Neural progenitor cell (in vitro differentiated cells): ENCODE results near the gene TMEM178B. TPM values are rescaled to one million over a fixed set of nuclear protein-coding genes. Genes with fewer than 3 reads are reported as not detected.

Source experiments
- DNase-seq: peaks from one replicate; pipeline ENCODE4 v3.0.0-alpha.2; 2016; ENCODE audit warnings: low spot score
- H2AFZ ChIP-seq: fragments of 200-600 bp; sonication (generic); replicated peaks from 2 replicates; pipeline ENCODE4 v1.6.1; 2016; ENCODE audit warnings: antibody characterized with exemption
- H3F3A ChIP-seq: fragments of 200-600 bp; sonication (generic); 2 replicates; pipeline ENCODE4 v1.6.1; 2016; ENCODE audit warnings: antibody characterized with exemption, low read depth
- H3K27ac ChIP-seq: fragments of 200-600 bp; sonication (generic); 2 replicates; pipeline ENCODE4 v1.5.1; 2016; ENCODE audit warnings: mild to moderate bottlenecking
- H3K27me3 ChIP-seq: fragments of 200-600 bp; sonication (generic); 2 replicates; pipeline ENCODE4 v1.6.1; 2016; ENCODE audit warnings: mild to moderate bottlenecking, moderate library complexity
- H3K36me3 ChIP-seq: fragments of 200-600 bp; sonication (generic); 2 replicates; pipeline ENCODE4 v1.5.1; 2016
- H3K4me1 ChIP-seq: fragments of 200-600 bp; sonication (generic); 2 replicates; pipeline ENCODE4 v1.6.1; 2016; ENCODE audit warnings: mixed run types
- H3K4me2 ChIP-seq: fragments of 200-600 bp; sonication (generic); 2 replicates; pipeline ENCODE4 v1.6.1; 2016
- H3K4me3 ChIP-seq: fragments of 200-600 bp; sonication (generic); 2 replicates; pipeline ENCODE4 v1.5.1; 2016
- H3K79me2 ChIP-seq: fragments of 200-600 bp; sonication (generic); 2 replicates; pipeline ENCODE4 v1.6.1; 2016; ENCODE audit warnings: low read depth
- H3K9ac ChIP-seq: fragments of 200-600 bp; sonication (generic); 2 replicates; pipeline ENCODE4 v1.6.1; 2016
- H3K9me3 ChIP-seq: fragments of 200-600 bp; sonication (generic); 2 replicates; pipeline ENCODE4 v1.5.1; 2016; ENCODE audit warnings: low read depth
- H4K20me1 ChIP-seq: fragments of 200-600 bp; sonication (generic); 2 replicates; pipeline ENCODE4 v1.6.1; 2016; ENCODE audit warnings: low read depth
- H3K27ac Mint-ChIP-seq: 3 replicates; pipeline ENCODE4 v1.8.0; 2021; ENCODE audit warnings: mixed read lengths
- H3K27me3 Mint-ChIP-seq: 2 replicates; pipeline ENCODE4 v1.8.0; 2022; ENCODE audit warnings: low read depth, mild to moderate bottlenecking, inconsistent platforms, moderate library complexity, mixed read lengths; ENCODE audit not compliant: insufficient read depth
- H3K36me3 Mint-ChIP-seq: 3 replicates; pipeline ENCODE4 v1.8.0; 2021; ENCODE audit warnings: mixed read lengths
- H3K4me1 Mint-ChIP-seq: 3 replicates; pipeline ENCODE4 v1.8.0; 2021; ENCODE audit warnings: mixed read lengths
- H3K4me3 Mint-ChIP-seq: 3 replicates; pipeline ENCODE4 v1.8.0; 2021; ENCODE audit warnings: mild to moderate bottlenecking, moderate library complexity, mixed read lengths
- H3K9me3 Mint-ChIP-seq: 3 replicates; pipeline ENCODE4 v1.8.0; 2020; ENCODE audit warnings: mixed read lengths
- CTCF ChIP-seq: fragments of 200-600 bp; sonication (generic); IDR thresholded peaks from 2 replicates; pipeline ENCODE4 v1.5.1; 2017; ENCODE audit warnings: antibody characterized with exemption, mild to moderate bottlenecking
- EZH2 ChIP-seq: fragments of 200-600 bp; sonication (generic); IDR thresholded peaks from 2 replicates; pipeline ENCODE4 v1.6.1; 2017; ENCODE audit warnings: antibody characterized with exemption, mild to moderate bottlenecking, moderate library complexity
- EZH2phosphoT487 ChIP-seq: fragments of 200-600 bp; sonication (generic); IDR thresholded peaks from 2 replicates; pipeline ENCODE4 v1.6.1; 2017; ENCODE audit warnings: antibody characterized with exemption
- total RNA-seq: library from RNA; depleted of rRNA; stranded (reverse); fragments of >200 nt; gene quantifications from 2 replicates; pipeline ENCODE4 v1.2.3, GENCODE V29; 2015; ENCODE audit warnings: low replicate concordance

TMEM178B gene
- total RNA-seq, 1 donor from 2014 or later: 2.9 TPM

DNA sequence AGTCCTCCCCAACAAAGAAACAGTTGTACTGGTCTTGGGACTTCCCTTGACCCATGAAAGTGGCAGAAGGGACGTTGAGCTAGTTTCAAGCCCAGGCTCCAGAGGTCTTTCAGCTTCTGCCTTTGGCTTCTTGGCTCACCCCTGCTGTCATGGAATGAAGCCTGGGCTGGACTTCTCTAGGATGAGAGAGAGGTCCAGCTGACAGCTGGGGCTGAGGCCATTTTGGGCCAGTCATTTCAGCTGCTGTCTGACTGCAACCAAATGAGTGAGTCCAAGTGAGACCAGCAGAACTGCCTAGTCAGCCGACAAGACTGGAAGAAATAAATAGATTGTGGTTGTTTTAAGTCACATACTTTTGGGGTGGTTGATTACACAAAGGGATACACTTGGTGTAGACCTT lies 76.6 kb downstream of the TMEM178B start:
- H3K79me2 ChIP-seq: no peaks in the 10 kb centered on the region
- no peaks in the 10 kb centered on the region for H3K36me3 ChIP-seq
- no peaks in the 10 kb centered on the region for H3K9me3 ChIP-seq
- Mint-ChIP-seq H3K36me3 (no peaks in the 10 kb centered on the region), H3K4me1 (no peaks in the 10 kb centered on the region), H3K4me3 (no peak overlapping the region), H3K27me3 (peaks cover 2% of the 10 kb centered on the region), H3K27ac (no peak overlapping the region), H3K9me3 (no peaks in the 10 kb centered on the region)
- H2AFZ ChIP-seq: no peak overlapping the region
- no peak for DNase-seq
- no peaks in the 10 kb centered on the region for H3F3A ChIP-seq
- H3K27me3 ChIP-seq: no peaks in the 10 kb centered on the region
- H3K4me3 ChIP-seq: no peak overlapping the region
- H3K9ac ChIP-seq: no peak overlapping the region
- no peak overlapping the region for H3K27ac ChIP-seq
- H4K20me1 ChIP-seq: no peaks in the 10 kb centered on the region
- no peak overlapping the region for H3K4me2 ChIP-seq
- TF ChIP-seq CTCF (no peak), EZH2 (no peak), EZH2phosphoT487 (no peak)
- peaks cover 3% of the 10 kb centered on the region for H3K4me1 ChIP-seq

GRCh38 chr7:141151746-141152145 lies 77.9 kb downstream of the TMEM178B start:
- H4K20me1 ChIP-seq: no peaks in the 10 kb centered on the region
- DNase-seq: no peak
- no peaks in the 10 kb centered on the region for H3K79me2 ChIP-seq
- no peaks in the 10 kb centered on the region for H3K36me3 ChIP-seq
- H3K27ac ChIP-seq: no peak overlapping the region
- Mint-ChIP-seq H3K27me3 (peaks cover 2% of the 10 kb centered on the region), H3K4me3 (no peak overlapping the region), H3K36me3 (no peaks in the 10 kb centered on the region), H3K4me1 (peaks cover 5% of the 10 kb centered on the region), H3K9me3 (no peaks in the 10 kb centered on the region), H3K27ac (no peak overlapping the region)
- H3F3A ChIP-seq: peaks cover 6% of the 10 kb centered on the region
- no peak overlapping the region for H2AFZ ChIP-seq
- H3K4me2 ChIP-seq: no peak overlapping the region
- peaks cover 8% of the 10 kb centered on the region for H3K4me1 ChIP-seq
- no peaks in the 10 kb centered on the region for H3K9me3 ChIP-seq
- H3K9ac ChIP-seq: no peak overlapping the region
- TF ChIP-seq EZH2phosphoT487 (no peak), CTCF (no peak), EZH2 (no peak)
- no peak overlapping the region for H3K4me3 ChIP-seq
- no peaks in the 10 kb centered on the region for H3K27me3 ChIP-seq

DNA sequence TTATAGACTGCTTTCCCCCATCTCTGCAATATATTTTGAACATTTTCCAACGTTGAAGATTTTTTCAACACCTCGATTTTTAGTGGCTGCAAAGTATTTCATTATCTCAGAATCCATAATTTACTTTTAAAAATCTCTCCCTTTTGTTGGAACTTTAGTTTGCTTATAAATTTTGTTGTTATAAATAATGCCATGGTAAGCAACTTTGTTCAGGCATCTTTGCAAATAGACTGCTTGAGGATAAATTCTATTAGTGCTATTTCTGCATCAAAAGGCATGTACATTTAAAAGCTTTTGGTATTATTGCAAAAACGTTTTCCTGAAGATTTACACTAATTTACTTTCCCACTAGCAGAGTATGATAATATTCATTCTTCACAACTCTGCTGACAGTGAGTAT lies 79.4 kb downstream of the TMEM178B start:
- TF ChIP-seq EZH2phosphoT487 (no peak), CTCF (no peak), EZH2 (no peak)
- no peak overlapping the region for H3K9ac ChIP-seq
- peaks cover 10% of the 10 kb centered on the region for H3F3A ChIP-seq
- no peaks in the 10 kb centered on the region for H3K27me3 ChIP-seq
- no peaks in the 10 kb centered on the region for H3K36me3 Mint-ChIP-seq
- peaks cover 12% of the 10 kb centered on the region for H3K4me1 ChIP-seq
- no peak overlapping the region for H2AFZ ChIP-seq
- H3K4me2 ChIP-seq: no peak overlapping the region
- H3K9me3 Mint-ChIP-seq: no peaks in the 10 kb centered on the region
- H3K27ac Mint-ChIP-seq: no peak overlapping the region
- no peaks in the 10 kb centered on the region for H3K9me3 ChIP-seq
- H3K4me1 Mint-ChIP-seq: peaks cover 14% of the 10 kb centered on the region
- H4K20me1 ChIP-seq: no peaks in the 10 kb centered on the region
- peaks cover 8% of the 10 kb centered on the region for H3K27me3 Mint-ChIP-seq
- H3K36me3 ChIP-seq: no peaks in the 10 kb centered on the region
- no peak overlapping the region for H3K4me3 Mint-ChIP-seq
- no peak for DNase-seq
- H3K27ac ChIP-seq: no peak overlapping the region
- no peak overlapping the region for H3K4me3 ChIP-seq
- H3K79me2 ChIP-seq: no peaks in the 10 kb centered on the region
